LNCaP clone FGC (cell line): ENCODE data around the gene RASGRP3.
"Not testable (repeated sequence)": the region's sequence is repeated elsewhere in the genome, so short reads cannot be mapped to it uniquely, and the experiment has no call there.

Experiments used
- DNase-seq: peaks from one replicate; pipeline ENCODE4 v3.0.0-alpha.2; 2011; ENCODE audit warnings: low read depth
- H3K4me3 ChIP-seq: 2 replicates; pipeline ENCODE4 v1.5.1; 2011; ENCODE audit warnings: mild to moderate bottlenecking, low read depth, low read length, control low read depth
- TF ChIP-seq, protein P1 (sequence below): IDR thresholded peaks from 2 replicates; pipeline ENCODE4 v1.5.1; 2012; ENCODE audit warnings: mild to moderate bottlenecking; ENCODE audit not compliant: control insufficient read depth, insufficient read depth; ENCODE audit errors: extremely low read depth

RASGRP3 gene

DNA sequence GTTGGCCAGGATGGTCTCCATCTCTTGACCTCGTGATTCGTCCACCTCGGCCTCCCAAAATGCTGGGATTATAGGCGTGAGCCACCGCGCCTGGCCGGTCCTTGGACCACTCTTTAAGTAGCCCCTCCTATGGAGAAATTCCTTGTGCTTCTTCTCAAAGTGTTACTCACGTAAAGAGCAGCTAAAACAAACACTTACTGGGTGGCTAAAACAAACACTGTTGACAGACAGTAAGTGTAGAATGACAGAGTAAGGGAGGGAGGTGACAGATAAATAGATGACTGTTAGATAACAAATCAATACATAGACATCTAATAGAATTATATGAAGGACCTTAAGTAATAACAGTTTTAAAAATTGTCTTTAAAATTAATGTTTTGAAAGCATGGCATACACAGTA, 40.9 kb upstream of the RASGRP3 start:
- TF ChIP-seq, protein P1, sequence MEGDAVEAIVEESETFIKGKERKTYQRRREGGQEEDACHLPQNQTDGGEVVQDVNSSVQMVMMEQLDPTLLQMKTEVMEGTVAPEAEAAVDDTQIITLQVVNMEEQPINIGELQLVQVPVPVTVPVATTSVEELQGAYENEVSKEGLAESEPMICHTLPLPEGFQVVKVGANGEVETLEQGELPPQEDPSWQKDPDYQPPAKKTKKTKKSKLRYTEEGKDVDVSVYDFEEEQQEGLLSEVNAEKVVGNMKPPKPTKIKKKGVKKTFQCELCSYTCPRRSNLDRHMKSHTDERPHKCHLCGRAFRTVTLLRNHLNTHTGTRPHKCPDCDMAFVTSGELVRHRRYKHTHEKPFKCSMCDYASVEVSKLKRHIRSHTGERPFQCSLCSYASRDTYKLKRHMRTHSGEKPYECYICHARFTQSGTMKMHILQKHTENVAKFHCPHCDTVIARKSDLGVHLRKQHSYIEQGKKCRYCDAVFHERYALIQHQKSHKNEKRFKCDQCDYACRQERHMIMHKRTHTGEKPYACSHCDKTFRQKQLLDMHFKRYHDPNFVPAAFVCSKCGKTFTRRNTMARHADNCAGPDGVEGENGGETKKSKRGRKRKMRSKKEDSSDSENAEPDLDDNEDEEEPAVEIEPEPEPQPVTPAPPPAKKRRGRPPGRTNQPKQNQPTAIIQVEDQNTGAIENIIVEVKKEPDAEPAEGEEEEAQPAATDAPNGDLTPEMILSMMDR, result no peak
- no peak for DNase-seq
- no peak overlapping the region for H3K4me3 ChIP-seq

DNA sequence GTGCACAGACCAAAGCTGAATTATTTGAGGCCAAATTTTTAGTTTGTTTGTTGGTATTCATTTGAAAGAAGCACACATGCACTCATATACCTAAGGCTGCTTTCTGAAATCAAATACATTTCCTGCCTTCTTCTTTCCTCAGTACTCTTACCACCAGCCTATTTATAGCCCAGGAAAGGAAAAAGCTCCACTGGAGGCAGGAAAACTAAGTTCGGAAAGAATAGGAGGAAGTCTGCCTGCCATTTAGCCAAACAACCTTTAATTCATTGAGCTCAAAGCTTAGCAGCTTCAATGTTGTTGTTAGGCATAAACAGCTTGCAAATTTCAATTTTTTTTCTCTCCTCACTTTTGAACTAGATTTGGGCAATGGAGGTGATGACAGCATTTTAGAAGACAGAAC, 40.4 kb upstream of the RASGRP3 start:
- DNase-seq, result no peak
- TF ChIP-seq, protein P1, result no peak
- no peak overlapping the region for H3K4me3 ChIP-seq

DNA sequence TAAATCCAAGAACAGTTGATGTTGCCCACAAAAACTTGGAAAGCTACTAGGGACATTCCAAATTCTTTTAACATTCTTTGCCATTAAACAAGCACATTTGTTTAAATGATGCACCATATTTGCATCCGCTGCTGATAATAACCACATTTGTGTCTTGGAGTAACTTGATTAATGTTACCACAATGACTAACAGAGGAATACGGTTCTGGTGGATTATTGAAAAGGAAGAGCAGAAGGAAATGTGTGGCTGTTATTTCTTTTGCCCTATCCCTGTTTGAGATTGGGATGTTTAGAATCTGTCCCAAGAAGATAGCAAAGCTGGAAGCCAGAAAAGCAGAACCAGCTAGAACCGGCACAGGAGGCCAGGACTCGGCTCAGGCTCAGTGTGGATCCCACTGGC, 39.2 kb upstream of the RASGRP3 start:
- no peak for DNase-seq
- H3K4me3 ChIP-seq, result no peak overlapping the region
- TF ChIP-seq, protein P1, result no peak

DNA sequence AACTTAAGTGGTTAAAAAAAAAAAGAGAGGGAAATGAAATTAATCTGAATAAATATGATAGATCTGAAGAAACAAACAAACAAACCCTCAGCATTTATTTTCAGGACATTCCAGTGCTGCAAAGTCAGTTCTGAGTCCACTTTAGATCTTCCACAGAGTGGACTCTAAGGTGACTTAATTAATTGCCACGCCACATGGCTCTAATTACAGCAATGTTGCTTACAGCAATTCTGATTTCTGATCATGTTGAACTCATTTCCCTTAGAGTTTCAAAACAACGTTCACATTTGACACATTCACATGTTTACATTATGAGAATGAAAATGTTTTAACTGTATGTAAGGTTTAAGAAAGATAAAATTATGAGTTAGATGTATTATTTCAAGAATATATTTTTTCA, 38.6 kb upstream of the RASGRP3 start:
- H3K4me3 ChIP-seq, result no peak overlapping the region
- DNase-seq, result no peak
- TF ChIP-seq, protein P1, result no peak

DNA sequence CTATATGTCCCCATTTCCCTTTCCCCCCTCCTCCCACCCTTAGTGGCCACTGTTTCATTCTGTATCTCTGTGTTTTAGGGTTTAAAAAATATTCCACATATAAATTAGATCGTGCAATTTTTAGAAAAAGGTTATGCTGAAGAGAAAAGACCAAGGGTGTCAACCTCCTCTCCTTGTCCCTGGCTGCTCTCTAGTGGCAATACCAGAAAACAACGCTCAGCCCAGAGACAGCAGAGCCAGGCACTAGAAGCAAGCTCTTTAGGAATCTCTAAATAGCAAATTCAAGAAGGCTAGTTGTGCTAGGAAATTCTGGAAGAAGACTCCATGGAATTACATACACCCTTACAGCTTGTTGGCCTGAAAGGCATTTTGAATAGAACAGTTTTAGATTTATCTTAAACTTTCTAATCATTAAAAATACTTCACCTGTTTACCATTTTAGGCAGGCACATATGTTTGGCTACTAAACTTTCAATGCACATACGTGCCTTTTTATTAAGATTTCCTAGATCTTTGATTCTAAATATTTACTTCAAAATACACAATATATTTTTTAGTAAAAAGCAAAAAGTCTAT, 35.1 kb upstream of the RASGRP3 start:
- no peak for DNase-seq
- H3K4me3 ChIP-seq, result no peak overlapping the region
- TF ChIP-seq, protein P1, result peak; percentile 68

DNA sequence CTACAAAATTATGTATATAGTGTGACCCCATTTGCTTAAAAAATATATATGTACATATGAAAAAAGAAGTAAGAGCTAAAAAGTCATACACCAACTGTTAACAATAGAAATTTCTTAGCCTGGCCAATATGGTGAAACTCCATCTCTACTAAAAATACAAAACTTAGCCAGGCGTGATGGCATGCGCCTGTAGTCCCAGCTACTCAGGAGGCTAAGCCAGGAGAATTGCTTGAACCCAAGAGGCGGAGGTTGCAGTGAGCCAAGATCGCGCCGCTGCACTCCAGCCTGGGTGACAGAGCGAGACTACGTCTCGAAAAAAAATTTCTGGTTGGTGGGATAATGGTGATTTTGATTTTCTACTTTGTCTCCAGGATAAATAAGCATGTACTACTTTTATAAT, 34.4 kb upstream of the RASGRP3 start:
- not testable (repeated sequence) for H3K4me3 ChIP-seq, DNase-seq

DNA sequence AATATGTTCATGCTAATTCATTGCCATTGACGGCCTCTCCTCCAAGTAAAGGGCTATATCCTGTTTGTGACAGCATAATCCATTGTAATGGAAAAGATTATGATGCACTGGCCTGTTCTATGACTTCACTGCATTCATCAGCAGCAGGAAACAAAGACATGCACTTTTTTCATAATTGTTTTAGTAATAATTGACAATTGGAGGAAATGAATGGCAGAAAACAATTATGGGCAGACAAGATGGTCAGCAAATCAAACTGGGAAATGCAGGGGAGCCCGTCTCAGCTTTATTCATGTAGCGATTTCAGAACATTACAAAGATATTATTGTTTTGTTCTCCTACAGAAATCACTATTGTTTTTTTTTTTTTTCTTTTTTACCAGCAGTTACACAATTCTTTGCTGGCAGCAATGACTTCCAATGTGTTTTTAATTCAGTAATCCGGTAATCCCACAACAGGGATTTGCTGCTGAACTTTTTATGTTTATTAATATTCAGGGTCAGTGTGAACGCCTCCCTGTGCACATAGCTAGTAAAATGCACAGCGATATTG, 33.8 kb upstream of the RASGRP3 start:
- no peak overlapping the region for H3K4me3 ChIP-seq
- TF ChIP-seq, protein P1, result no peak
- DNase-seq, result no peak
